ENCODE measurements around the gene ICAM2. TPM values are rescaled to one million over a fixed set of nuclear protein-coding genes. Genes with fewer than 3 reads are reported as not detected.

The ICAM2 gene
- total RNA-seq, 1 donor from 2014 or later: not detected

- Mint-ChIP-seq H3K4me1 (ENCODE audit: low read depth, unreplicated experiment) (peaks cover 3% of the 10 kb centered on the region), H3K36me3 (ENCODE audit: unreplicated experiment) (no peaks in the 10 kb centered on the region), H3K4me3 (ENCODE audit: unreplicated experiment) (no peak overlapping the region), H3K27ac (ENCODE audit: unreplicated experiment) (no peak overlapping the region), H3K9me3 (ENCODE audit: unreplicated experiment) (peaks cover 2% of the 10 kb centered on the region), H3K27me3 (ENCODE audit: unreplicated experiment) (peaks cover 3% of the 10 kb centered on the region)
- no peak for DNase-seq
- TF ChIP-seq, protein P1, sequence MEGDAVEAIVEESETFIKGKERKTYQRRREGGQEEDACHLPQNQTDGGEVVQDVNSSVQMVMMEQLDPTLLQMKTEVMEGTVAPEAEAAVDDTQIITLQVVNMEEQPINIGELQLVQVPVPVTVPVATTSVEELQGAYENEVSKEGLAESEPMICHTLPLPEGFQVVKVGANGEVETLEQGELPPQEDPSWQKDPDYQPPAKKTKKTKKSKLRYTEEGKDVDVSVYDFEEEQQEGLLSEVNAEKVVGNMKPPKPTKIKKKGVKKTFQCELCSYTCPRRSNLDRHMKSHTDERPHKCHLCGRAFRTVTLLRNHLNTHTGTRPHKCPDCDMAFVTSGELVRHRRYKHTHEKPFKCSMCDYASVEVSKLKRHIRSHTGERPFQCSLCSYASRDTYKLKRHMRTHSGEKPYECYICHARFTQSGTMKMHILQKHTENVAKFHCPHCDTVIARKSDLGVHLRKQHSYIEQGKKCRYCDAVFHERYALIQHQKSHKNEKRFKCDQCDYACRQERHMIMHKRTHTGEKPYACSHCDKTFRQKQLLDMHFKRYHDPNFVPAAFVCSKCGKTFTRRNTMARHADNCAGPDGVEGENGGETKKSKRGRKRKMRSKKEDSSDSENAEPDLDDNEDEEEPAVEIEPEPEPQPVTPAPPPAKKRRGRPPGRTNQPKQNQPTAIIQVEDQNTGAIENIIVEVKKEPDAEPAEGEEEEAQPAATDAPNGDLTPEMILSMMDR (IDR thresholded peaks at IDR 0.05; ENCODE audit: partially characterized antibody, unreplicated experiment): no peak
Measured at GRCh38 chr17:64055183-64056142, 35.0 kb upstream of the ICAM2 start.

GRCh38 chr17:64054304-64054703 lies 33.9 kb upstream of the ICAM2 start:
- no peak overlapping the region for H3K4me3 Mint-ChIP-seq (ENCODE audit: unreplicated experiment)
- TF ChIP-seq, protein P1 (IDR thresholded peaks at IDR 0.05; ENCODE audit: partially characterized antibody, unreplicated experiment): no peak
- H3K4me1 Mint-ChIP-seq (ENCODE audit: low read depth, unreplicated experiment): peaks cover 3% of the 10 kb centered on the region
- H3K36me3 Mint-ChIP-seq (ENCODE audit: unreplicated experiment): no peaks in the 10 kb centered on the region
- H3K27me3 Mint-ChIP-seq (ENCODE audit: unreplicated experiment): no peaks in the 10 kb centered on the region
- H3K9me3 Mint-ChIP-seq (ENCODE audit: unreplicated experiment): no peaks in the 10 kb centered on the region
- no peak for DNase-seq
- H3K27ac Mint-ChIP-seq (ENCODE audit: unreplicated experiment): no peak overlapping the region

DNA sequence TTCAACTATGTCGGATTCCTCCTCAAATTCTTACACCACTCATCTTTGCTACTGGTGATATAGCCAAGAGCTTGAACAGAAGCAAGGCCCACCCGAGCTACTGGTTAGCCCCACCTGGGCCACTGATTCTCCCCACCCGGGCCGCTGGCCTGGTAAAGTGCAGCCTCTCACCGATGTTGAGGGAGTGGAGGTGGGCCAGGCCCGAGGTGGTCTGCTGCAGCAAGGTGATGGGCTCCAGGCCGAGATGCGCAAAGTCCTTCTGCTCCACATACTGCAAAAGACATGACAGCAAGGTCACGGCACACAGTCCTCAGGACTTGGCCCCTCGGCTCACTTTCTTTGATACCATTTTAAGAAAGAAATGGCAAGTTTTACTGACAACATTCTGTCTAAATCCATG lies 32.7 kb upstream of the ICAM2 start:
- Mint-ChIP-seq H3K36me3 (ENCODE audit: unreplicated experiment) (no peaks in the 10 kb centered on the region), H3K27me3 (ENCODE audit: unreplicated experiment) (no peaks in the 10 kb centered on the region), H3K27ac (ENCODE audit: unreplicated experiment) (no peak overlapping the region), H3K9me3 (ENCODE audit: unreplicated experiment) (no peaks in the 10 kb centered on the region), H3K4me3 (ENCODE audit: unreplicated experiment) (no peak overlapping the region), H3K4me1 (ENCODE audit: low read depth, unreplicated experiment) (no peaks in the 10 kb centered on the region)
- TF ChIP-seq, protein P1 (IDR thresholded peaks at IDR 0.05; ENCODE audit: partially characterized antibody, unreplicated experiment): no peak
- DNase-seq: no peak

DNA sequence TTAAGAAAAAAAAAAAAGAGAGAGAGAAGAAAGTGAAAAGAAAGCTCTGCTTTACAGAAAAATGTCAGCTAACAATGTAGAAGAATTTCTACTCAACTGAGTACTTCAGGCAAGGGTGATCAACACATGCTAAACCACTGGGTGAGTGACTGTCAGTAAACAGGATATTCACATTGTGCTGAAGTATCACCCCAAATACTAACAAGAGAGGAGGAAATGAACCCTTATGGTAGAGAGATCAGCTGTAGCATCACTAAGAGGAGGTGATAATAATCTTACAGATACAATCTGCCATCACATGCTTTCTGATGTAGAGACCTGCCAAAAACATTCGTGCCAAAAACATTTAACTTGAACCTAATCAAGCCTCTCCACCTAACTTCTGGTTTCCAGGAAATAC lies 30.7 kb upstream of the ICAM2 start:
- H3K4me1 Mint-ChIP-seq (ENCODE audit: low read depth, unreplicated experiment): no peaks in the 10 kb centered on the region
- no peak overlapping the region for H3K27ac Mint-ChIP-seq (ENCODE audit: unreplicated experiment)
- H3K4me3 Mint-ChIP-seq (ENCODE audit: unreplicated experiment): no peak overlapping the region
- TF ChIP-seq, protein P1 (IDR thresholded peaks at IDR 0.05; ENCODE audit: partially characterized antibody, unreplicated experiment): no peak
- DNase-seq: no peak
- H3K9me3 Mint-ChIP-seq (ENCODE audit: unreplicated experiment): no peaks in the 10 kb centered on the region
- H3K27me3 Mint-ChIP-seq (ENCODE audit: unreplicated experiment): no peaks in the 10 kb centered on the region
- H3K36me3 Mint-ChIP-seq (ENCODE audit: unreplicated experiment): no peaks in the 10 kb centered on the region

DNA sequence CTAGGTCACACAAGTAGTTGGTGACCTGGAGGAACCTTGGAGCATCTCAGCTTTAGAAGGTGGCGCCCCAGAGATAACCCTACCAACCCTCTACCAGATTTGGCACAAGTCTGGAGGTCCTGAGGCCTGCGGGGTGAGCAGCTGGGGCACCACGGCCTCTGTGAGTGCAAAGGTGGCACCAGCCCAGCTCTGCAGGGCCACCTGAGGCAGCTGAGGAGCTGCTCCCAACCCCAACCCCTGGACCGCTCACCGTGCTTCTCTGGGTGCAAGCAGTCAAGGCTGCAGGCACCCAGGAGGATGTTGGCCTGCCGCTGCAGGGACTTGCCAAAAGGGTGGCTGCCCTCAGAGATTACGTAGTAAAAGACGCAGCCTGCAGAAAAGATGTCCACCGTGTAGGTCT lies 28.4 kb upstream of the ICAM2 start:
- H3K27ac Mint-ChIP-seq (ENCODE audit: unreplicated experiment): no peak overlapping the region
- H3K27me3 Mint-ChIP-seq (ENCODE audit: unreplicated experiment): no peaks in the 10 kb centered on the region
- no peaks in the 10 kb centered on the region for H3K4me1 Mint-ChIP-seq (ENCODE audit: low read depth, unreplicated experiment)
- DNase-seq: no peak
- no peaks in the 10 kb centered on the region for H3K9me3 Mint-ChIP-seq (ENCODE audit: unreplicated experiment)
- TF ChIP-seq, protein P1 (IDR thresholded peaks at IDR 0.05; ENCODE audit: partially characterized antibody, unreplicated experiment): no peak
- no peaks in the 10 kb centered on the region for H3K36me3 Mint-ChIP-seq (ENCODE audit: unreplicated experiment)
- H3K4me3 Mint-ChIP-seq (ENCODE audit: unreplicated experiment): no peak overlapping the region
